NK-92 (cell line): Measurements from ENCODE around the gene C4orf46.
"Not testable (repeated sequence)": the region's sequence is repeated elsewhere in the genome, so short reads cannot be mapped to it uniquely, and the experiment has no call there.

Source experiments
- DNase-seq: peaks from one replicate; lab custom pipeline; 2025; ENCODE audit not compliant: unreplicated experiment; lab: John Stamatoyannopoulos, UW

Gene C4orf46

GRCh38 chr4:158671665-158671914, at the start of gene C4orf46:
TSS of gene C4orf46 (minus strand) at chr4:158671887. CDS start at chr4:158671801, 86 bp downstream.
- no peak for DNase-seq

GRCh38 chr4:158715802-158716201, 44.1 kb upstream of the C4orf46 start:
- DNase-seq: no peak

DNA sequence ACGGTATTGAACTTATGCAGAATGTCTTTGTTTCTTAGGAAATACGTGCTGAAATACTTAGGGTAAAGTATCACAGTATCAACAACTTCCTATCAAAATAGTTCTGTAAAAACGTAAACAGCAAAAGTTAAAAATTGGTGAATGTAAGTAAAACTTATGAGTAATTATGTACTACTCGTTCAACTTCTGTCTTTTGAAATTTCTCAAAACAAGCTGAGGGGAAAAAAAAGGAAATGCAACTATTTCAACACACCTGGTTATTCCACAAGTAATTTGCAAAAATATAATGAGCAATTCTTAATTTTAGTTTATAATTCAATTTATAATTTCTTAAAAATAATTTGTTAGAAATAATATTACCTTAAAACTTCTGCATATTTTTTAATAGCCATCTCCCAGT, 43.2 kb upstream of the C4orf46 start:
- no peak for DNase-seq

- DNase-seq: not testable (repeated sequence)
These were observed 40.9 kb upstream of the C4orf46 start for GRCh38 chr4:158712622-158713021.

GRCh38 chr4:158710814-158711213, 39.1 kb upstream of the C4orf46 start:
- DNase-seq: no peak

DNA sequence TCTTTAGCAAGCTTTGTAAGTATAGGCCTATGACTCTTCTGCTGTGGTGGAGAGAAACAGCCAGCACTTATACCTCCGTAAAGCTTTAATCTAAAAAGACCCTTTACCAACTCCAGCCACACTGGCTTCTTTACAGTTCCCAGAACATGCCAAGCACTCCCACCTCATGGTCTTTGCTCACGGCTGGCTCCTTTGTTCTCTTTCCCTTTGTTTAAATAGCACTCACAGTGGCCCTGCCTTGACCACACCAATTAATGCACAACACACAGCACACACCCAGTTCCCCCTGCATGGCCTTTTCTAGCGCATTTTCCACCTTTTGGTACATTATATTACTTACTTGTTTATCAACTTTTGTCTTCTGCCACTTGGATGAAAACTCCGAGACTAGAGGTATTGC, 32.6 kb upstream of the C4orf46 start:
- no peak for DNase-seq

GRCh38 chr4:158688813-158689212, 17.1 kb upstream of the C4orf46 start:
- no peak for DNase-seq

DNA sequence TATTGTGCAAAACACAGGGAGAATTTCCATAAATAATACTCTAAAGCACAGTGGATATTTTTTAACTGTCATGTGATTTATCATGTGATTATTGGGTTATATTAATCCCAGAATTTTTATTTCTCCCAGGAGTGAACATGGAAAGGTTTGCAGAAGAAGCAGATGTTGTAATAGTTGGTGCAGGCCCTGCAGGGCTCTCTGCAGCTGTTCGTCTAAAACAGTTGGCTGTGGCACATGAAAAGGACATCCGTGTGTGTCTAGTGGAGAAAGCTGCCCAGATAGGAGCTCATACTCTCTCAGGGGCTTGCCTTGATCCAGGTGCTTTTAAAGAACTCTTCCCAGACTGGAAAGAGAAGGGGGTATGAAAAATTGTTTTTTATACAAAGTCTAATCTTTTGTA, 10.4 kb upstream of the C4orf46 start:
- DNase-seq: no peak

GRCh38 chr4:158681629-158682028, 9.9 kb upstream of the C4orf46 start:
- no peak for DNase-seq

GRCh38 chr4:158678767-158679166, 7.1 kb upstream of the C4orf46 start:
- no peak for DNase-seq

DNA sequence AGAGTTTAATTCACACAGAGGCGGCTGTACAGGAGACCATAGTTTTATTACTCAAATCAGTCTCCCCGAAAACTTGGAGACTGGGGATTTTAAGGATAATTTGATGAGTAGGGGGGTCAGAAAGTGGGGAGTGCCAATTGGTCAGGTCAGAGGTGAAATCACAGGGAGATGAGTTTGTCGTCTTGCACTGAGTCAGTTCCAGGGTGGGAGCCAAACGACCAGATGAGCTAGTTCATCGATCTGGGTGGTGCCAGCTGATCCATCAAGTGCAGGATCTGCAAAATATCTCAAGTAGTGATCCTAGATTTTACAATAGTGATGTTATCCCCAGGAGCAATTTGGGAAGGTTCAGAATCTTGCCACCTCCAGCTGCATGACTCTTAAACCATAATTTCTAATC, 4.4 kb upstream of the C4orf46 start:
- DNase-seq: no peak

DNA sequence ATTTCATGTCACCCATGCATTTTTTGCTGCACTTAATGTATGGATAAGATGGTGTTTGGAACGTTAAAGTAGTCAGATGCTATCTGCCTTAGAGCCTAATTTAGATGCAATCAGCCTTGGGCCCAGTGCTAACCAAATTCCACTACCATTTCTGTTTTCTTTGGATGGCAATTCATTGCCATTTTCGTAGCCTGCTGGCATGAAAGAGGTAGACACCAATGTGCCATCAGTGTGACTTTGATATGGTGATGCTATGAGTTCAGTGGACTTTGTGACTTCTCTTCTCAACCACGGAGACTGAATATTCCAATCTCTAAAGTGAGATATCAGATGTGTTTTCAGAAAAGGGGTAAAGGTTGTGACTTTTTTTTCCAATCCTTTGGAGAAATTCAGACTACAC, 1.9 kb upstream of the C4orf46 start:
- DNase-seq: no peak

DNA sequence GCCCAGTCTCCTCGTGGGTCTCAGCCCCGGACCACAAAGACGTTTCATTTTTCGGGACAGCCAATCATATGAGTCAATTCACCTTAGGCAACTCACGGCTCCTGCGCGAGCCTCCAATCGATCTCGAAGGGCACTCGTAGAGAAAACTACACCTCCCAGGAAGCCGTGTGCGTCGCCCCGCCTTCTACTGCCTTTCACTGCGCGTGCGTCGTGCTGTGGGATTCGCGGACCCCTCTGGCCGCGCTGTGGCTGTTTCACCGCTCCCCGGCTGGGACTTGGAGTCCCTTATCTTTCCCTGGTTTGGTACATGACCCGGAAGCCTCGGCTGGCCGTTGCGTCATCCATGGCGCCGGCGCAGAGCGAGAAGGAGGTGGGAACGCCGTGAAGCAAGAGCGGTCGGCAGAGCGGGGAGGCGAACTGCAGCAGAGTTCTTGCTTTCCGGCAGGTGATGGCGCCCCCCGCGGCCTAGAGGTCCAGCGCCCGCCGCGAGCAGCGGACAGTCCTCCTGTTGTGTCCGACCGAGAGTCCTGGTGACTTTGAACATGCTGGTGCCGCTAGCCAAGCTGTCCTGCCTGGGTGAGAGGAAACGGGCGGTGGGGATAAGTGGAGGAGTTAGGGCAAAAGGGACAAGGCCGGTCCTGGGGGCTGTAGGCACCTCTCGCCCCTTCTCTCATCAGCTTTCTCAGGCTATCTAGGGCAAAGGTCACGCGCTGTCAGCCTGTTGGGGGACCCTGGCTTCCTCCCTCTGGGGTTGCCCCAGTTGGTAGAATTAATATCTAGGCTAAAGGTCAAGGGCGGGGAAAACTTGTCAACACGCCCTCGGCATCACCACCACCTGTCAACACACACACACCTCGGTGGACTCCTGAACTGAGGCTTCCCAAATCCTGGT, 474 bp upstream of the C4orf46 start, which contains the start of gene ETFDH:
Gene ETFDH (plus strand): TSS at position 382 of the 892 bp plus-strand sequence. CDS start 161 bp downstream, at position 543.
- peak; percentile 90 for DNase-seq

DNA sequence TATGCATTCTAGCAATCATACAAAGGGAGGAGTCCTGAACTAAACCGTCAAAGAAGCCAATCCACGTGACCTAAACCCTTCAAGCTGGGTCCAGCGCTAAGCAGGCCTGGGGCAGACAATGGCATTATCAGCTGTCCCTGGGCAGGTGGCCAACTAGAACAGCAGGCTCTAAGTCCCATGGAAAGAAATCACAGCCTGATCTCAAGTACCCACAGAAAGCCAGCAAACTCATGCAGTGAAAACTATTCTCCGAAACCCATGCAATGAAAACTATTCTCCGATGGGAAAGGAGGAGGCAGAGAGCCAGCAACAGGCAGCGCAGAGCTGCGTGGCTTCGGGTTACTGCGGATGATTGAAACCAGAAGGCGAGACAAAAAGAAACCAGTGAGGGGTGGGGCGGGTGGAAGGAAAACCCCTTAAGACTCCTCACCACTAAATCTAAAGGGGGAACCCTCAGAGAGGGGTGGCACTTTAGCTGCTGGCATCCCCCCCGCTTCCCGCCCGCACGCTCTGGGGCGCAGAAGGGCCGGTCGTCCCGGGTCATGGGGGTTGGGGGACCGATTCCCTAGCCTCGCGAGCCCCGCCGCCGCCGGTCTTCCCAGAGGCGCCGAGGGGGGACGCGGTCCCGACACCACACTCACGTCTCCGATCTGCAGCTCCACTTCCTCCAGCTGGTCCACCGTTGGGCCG, 567 bp downstream of the C4orf46 start:
- DNase-seq: no peak

DNA sequence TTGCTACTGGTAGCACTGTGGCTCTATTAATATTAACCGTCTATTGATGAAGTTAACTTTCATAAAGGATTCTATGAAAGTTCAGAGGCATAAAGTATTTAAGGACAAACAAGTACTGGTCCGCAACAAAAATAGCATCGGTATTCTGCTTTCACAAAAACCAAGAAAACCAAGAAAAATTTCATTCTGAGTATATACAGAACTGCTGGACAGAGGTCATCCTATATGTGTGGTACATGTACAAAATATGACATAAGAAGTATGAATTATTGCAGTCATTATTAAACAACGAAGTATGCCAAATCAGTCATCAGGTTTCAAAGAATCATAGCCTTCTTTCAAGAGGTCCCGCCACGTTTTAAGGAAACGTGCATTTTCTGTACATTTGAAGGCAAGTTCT, 2.4 kb downstream of the C4orf46 start:
- DNase-seq: no peak

DNA sequence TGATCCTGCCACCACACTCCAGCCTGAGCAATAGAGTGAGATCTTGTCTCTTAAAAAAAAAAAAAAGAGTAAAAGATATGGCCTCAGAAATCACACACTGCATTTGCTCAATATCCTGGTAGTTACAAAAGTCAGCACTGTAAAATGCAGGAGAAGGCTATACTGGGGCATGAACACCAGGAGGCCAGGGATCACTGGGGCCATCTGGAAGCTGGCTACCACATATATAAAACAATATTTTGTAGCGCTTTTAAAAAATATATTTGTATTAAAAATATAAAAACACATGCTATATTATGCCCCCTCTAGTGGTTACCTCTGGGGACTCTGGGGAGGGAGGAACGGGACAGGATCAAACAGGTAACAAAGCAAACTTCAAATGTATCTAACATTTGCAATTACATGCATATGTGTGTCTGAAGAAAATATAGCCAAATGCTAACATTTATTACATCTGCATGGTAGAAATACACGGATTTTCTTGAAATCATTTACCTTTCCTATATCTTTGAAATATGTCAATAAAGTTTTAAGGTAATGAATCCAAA, 4.0 kb downstream of the C4orf46 start:
- no peak for DNase-seq

- DNase-seq: no peak
These were observed 4.8 kb downstream of the C4orf46 start for GRCh38 chr4:158666892-158667291.

DNA sequence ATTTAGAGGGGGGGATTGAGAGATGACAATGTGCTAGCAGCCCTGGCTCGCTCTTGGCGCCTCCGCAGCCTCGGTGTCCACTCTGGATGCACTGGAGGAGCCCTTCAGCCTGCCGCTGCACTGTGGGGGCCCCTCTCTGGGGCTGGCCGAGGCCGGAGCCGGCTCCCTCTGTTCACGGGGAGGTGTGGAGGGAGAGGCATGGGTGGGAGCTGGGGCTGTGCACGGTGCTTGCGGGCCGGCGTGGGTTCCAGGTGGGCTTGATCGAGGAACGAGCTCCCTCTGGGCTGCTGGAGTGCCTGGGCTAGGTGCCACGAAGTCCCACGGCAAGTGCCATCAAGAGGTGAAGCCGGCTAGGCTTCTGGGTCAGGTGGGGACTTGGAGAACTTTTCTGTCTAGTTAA, 6.9 kb downstream of the C4orf46 start:
- DNase-seq: no peak

GRCh38 chr4:158663707-158664625, 7.7 kb downstream of the C4orf46 start:
- not testable (repeated sequence) for DNase-seq

DNA sequence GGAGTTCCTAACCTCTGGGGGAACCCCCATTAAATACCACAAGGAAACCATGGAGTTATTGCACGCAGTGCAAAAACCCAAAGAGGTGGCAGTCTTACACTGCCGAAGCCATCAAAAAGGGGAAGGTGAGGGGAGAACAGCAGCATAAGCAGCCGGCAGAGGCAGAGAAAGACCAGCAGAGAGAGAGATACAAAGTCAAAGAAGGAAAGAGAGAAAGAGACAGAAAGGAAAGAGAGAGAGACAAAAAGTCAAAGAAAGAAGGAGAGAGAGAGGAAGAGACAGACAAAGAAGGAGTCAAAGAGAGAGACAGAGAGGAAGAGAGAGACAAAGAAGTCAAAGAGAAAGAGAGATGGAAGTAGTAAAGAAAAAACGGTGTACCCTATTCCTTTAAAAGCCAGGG, 8.4 kb downstream of the C4orf46 start:
- DNase-seq: not testable (repeated sequence)

DNA sequence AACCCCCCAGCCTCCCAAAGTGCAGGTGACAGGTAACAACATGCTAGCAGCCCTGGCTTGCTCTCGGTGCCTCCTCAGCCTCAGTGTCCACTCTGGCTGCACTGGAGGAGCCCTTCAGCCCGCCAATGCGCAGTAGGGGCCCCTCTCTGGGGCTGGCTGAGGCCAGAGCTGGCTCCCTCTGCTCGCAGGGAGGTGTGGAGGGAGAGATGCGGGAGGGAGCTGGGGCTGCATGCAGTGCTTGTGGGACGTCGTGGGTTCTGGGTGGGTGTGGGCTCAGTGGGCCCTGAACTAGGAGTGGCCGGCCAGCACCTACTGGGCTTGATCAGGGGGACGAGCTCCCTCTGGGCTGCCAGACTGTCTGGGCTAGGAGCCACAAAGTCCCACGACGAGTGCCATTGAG, 14.4 kb downstream of the C4orf46 start:
- no peak for DNase-seq
